ENCODE results near the gene CRLF3. TPM values are rescaled to one million over a fixed set of nuclear protein-coding genes. Genes with fewer than 3 reads are reported as not detected.

The CRLF3 gene
- total and polyA plus RNA-seq, 10 donors = 21.0 to 51.9 (median 48.4) TPM

DNA sequence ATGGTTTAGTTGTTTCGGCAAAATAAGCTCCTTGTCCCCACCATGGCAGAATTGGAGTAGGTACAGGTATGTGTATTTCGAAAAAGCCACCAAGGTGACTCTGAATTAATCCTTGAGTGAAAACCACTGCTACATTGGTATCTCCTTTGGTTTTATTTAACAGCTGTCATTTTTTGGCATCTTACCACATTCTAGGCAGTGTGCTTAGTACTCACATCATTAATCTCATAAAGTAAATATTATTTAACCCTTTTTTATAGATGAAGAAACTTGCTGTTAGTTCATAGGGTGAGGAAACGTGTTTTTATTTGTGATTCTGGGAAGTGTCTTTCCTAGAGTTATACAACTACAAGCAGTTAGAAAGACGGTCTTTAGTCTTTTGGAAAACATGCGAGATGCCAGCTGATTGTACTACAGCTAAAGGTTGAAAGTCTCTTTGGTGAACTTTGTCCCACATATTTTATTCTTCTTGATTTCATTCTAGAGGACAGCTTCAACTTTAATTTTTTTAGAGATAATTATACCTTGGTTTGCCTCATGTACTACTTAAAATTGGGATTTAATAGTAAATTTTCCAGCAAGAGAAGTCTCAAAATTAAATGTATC lies 13.8 kb upstream of the CRLF3 start:
- intact Hi-C loops (cut with DNase I; ENCODE audit: low total_unique reads) = no loop called here
- H3K9me3 ChIP-seq = no peaks in the 10 kb centered on the region
- peaks cover 0 to 41% (median 0%) of the 10 kb centered on the region in 6 donors for H3K36me3 ChIP-seq
- peaks cover 0 to 21% (median 1%) of the 10 kb centered on the region in 6 donors for H3K4me1 ChIP-seq
- H3K4me3 ChIP-seq = no peak overlapping the region
- no peak for DNase-seq
- WGBS, 5 donors = 93 to 97% (median 94%) methylated on average over 5 of the region's 5 CpGs
- no peak overlapping the region for H3K27ac ChIP-seq
- H3K27me3 ChIP-seq (replicated peaks in 1 of 7) = no peaks in the 10 kb centered on the region
- no peak for TF ChIP-seq POLR2A (IDR thresholded peaks at IDR 0.05)
- TF ChIP-seq, protein P1, sequence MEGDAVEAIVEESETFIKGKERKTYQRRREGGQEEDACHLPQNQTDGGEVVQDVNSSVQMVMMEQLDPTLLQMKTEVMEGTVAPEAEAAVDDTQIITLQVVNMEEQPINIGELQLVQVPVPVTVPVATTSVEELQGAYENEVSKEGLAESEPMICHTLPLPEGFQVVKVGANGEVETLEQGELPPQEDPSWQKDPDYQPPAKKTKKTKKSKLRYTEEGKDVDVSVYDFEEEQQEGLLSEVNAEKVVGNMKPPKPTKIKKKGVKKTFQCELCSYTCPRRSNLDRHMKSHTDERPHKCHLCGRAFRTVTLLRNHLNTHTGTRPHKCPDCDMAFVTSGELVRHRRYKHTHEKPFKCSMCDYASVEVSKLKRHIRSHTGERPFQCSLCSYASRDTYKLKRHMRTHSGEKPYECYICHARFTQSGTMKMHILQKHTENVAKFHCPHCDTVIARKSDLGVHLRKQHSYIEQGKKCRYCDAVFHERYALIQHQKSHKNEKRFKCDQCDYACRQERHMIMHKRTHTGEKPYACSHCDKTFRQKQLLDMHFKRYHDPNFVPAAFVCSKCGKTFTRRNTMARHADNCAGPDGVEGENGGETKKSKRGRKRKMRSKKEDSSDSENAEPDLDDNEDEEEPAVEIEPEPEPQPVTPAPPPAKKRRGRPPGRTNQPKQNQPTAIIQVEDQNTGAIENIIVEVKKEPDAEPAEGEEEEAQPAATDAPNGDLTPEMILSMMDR (IDR thresholded peaks at IDR 0.05 in 8 of 11, conservative IDR thresholded peaks at IDR 0.05 in 3 of 11) = no peak
- no peak for TF ChIP-seq POLR2AphosphoS5 (IDR thresholded peaks at IDR 0.05)

DNA sequence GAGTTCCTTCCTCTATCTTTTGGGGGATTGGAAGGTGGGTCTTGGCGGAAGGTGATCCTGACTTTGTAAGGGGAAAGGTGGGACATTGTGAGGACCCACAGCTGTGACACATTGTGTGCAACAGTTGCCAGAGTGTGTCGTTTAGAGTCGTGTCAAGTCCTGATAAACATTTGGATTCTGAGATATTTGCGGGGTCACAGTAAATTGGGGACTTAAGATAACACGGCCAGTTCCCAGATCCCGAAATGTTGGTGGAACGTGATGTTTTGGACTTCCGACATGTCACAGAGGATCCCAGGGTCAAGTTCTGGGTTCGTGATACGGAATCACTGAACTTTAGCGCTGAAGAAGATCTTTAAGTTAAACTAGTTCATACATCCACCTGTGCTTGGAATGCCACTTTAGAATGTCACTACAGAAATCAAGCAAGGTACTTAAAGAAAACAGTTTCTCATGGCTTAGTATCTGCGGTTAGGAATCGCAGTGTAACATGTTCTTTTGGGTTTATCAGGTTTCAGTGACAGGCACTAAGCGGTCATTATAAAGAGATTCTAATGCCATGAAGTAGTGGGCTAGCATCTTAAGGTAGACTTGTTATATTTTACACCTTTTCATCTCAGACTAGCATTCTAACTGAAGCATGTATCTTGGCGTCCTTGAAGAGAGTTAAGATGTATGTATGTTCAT lies 8.1 kb upstream of the CRLF3 start:
- intact Hi-C loops (cut with DNase I; ENCODE audit: low total_unique reads) = no loop called here
- Histone ChIP-seq H3K27ac (peak overlapping the region in 4 of 8 donors; percentile 73 to 81 (median 74)), H3K4me3 (peak overlapping the region; percentile 58 to 93 (median 78)), H3K4me1 (peaks cover 8 to 30% (median 21%) of the 10 kb centered on the region in 6 donors), H3K27me3 (replicated peaks in 1 of 7) (no peaks in the 10 kb centered on the region), H3K36me3 (peaks cover 0 to 11% (median 0%) of the 10 kb centered on the region in 6 donors), H3K9me3 (no peaks in the 10 kb centered on the region)
- no peak for TF ChIP-seq POLR2A (IDR thresholded peaks at IDR 0.05)
- TF ChIP-seq POLR2AphosphoS5 (IDR thresholded peaks at IDR 0.05) = no peak
- TF ChIP-seq, protein P1 (IDR thresholded peaks at IDR 0.05 in 8 of 11, conservative IDR thresholded peaks at IDR 0.05 in 3 of 11) = no peak
- no peak for DNase-seq
- WGBS, 5 donors = 3 to 5% (median 4%) methylated on average over 15 of the region's 15 CpGs

DNA sequence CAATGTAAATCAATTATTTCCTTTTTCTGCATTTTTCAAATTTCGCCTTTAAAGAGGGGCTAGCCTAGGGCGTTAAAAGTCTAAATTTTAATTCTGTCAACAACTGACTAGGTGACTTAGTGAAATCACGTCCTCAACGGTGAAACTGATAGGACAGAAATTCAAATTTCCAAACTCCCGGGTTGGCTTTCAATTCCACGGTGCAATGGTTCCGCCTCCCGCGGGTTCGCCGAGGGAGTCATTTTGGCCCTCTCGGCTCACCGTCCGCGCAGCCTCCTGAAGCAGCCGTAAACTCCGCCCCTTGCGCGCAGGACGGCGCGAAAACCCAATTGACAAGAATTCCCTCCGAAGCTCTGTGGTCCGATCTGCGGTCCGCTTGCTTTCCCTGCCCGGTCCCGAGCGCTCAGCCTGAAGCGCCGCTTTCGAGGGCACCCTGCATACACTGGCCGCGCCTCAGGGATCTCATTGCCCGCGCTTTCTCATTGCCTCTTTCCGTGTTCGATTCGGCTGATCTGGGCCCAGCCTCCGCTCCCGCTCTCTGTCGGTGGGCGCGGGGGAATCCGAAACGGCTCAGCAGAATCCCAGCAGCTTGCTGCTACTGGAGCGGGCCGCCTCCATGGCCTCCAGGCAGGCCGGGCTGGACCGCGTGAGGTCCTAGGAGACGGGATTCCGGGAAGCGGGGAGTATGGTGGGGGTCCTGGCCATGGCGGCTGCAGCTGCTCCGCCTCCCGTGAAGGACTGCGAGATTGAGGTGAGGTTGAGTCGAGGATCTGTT lies 7.4 kb upstream of the CRLF3 start, which contains the start of gene ATAD5:
ATAD5 (plus strand) TSS at position 304 of the 775 bp plus-strand sequence; CDS start at position 686, 382 bp downstream.
- Histone ChIP-seq H3K9me3 (no peaks in the 10 kb centered on the region), H3K27me3 (replicated peaks in 1 of 7) (no peaks in the 10 kb centered on the region), H3K4me3 (peak within 1 kb of the TSS; percentile 58 to 93 (median 78)), H3K4me1 (peaks cover 8 to 30% (median 21%) of the 10 kb centered on the region in 6 donors), H3K27ac (peak within 1 kb of the TSS in 7 of 8 donors; percentile 15 to 81 (median 73)), H3K36me3 (peaks cover 0 to 4% (median 0%) of the 10 kb centered on the region in 6 donors)
- peak; percentile 97 for DNase-seq
- WGBS, 5 donors = 0 to 1% (median 1%) methylated on average over 44 to 59 of the region's 59 CpGs
- intact Hi-C loops (cut with DNase I; ENCODE audit: low total_unique reads) = no loop called here
- TF ChIP-seq POLR2A (IDR thresholded peaks at IDR 0.05) (no peak), POLR2AphosphoS5 (IDR thresholded peaks at IDR 0.05) (peak; percentile 87 to 93 (median 93))
- TF ChIP-seq, protein P1 (IDR thresholded peaks at IDR 0.05 in 8 of 11, conservative IDR thresholded peaks at IDR 0.05 in 3 of 11) = peak in 2 of 11 experiments; percentile 17 to 24
